ENCODE data around the gene NCKAP5.
"Not testable (repeated sequence)": the region's sequence is repeated elsewhere in the genome, so short reads cannot be mapped to it uniquely, and the experiment has no call there.

NCKAP5 gene

DNA sequence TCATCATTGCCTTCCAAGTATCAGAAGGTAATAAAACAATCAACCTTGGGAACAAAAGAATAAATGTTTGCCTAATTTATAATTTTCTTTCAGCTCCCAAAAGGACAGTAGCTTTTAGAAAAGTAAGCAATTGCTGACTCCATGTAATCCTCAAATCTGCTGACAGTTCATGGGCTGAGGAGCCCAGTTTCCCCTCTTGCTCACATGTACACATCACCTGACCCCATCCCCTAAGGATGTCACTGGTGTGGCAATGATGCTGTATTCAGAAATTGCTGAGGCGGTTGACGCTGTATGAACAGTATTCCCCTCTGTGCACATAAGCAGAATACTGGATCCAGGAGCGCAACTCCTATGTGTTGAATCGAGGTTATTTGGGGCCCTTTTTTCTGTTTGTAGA lies 842.1 kb downstream of the NCKAP5 start:
- no peak for DNase-seq

GRCh38 chr2:132725748-132726147 lies 842.5 kb downstream of the NCKAP5 start:
- no peak for DNase-seq

DNA sequence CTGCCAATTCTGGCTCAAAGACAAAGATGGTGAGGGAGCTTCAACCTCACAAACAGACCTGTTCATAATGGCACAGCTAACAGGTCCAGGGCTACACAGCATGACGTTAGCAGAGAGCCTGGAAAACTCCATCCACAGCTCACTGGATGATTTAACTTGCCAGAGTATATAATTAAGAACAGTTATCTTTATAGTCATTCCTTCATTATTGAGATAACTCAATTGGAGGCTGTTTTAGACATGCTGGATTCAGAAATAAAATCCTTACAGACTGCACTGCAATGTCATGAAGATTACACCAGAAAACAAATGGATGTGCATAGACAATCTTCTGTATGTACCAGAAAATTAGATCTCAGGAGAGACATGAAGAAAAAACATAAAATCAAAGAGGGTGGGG lies 843.1 kb downstream of the NCKAP5 start:
- no peak for DNase-seq

GRCh38 chr2:132721938-132722337 lies 846.3 kb downstream of the NCKAP5 start:
- no peak for DNase-seq

DNA sequence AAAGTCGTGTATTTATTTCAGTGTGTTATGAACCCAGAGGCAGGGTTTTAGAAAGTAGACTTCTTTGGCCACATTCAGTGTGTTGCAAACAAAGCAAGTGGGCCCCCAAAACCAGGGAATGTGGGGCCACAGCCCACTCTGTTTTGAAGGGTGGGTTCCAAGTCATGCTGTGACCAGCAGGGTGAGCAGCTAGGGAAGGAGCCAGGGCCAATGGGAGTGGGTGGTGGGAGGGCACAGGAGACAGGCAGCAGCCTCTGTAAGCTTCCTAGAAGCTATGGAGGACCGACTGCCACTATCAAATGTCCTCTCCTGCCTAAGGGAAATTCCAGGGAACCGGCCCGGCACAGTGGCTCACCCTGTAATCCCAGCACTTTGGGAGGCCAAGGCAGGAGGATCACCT lies 847.9 kb downstream of the NCKAP5 start:
- DNase-seq: no peak

DNA sequence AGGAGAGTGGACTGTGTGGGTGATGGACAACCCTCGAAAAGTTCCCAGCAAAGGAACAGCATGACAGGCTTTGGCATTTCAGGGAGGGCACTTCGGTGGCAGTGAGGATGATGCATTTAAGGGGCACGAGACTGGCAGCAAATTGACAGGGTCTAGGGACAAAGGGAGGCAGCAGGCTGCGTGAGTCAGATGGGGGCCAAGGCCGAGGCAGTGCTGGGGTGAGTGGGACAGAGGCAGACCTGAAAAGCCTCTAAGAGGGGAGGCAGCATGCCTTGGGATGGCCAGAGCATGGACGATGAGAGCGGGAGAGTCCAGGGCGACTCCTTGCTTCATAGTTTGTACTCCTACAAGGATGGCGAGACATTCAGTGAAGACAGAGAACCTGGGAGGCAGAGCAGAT lies 848.8 kb downstream of the NCKAP5 start:
- DNase-seq: no peak

DNA sequence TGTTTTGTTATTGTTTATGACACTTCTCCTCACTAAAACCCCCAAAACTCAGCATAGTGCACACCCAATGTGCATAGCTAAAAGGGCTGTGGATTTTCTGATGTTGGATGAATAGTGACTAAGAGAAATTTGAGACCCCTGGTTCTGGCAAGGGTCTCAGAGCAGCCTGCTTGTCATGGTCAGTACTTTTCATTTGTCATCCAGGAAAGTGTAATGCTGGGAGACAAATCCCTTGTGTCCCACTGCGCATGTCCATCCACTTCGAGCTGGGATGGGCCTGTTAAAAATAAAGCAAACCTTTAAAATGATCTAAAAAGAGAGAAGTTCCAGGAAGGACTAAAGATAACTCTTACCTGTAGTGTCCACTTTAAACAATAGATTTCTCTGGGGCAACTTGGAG lies 851.3 kb downstream of the NCKAP5 start:
- no peak for DNase-seq

DNA sequence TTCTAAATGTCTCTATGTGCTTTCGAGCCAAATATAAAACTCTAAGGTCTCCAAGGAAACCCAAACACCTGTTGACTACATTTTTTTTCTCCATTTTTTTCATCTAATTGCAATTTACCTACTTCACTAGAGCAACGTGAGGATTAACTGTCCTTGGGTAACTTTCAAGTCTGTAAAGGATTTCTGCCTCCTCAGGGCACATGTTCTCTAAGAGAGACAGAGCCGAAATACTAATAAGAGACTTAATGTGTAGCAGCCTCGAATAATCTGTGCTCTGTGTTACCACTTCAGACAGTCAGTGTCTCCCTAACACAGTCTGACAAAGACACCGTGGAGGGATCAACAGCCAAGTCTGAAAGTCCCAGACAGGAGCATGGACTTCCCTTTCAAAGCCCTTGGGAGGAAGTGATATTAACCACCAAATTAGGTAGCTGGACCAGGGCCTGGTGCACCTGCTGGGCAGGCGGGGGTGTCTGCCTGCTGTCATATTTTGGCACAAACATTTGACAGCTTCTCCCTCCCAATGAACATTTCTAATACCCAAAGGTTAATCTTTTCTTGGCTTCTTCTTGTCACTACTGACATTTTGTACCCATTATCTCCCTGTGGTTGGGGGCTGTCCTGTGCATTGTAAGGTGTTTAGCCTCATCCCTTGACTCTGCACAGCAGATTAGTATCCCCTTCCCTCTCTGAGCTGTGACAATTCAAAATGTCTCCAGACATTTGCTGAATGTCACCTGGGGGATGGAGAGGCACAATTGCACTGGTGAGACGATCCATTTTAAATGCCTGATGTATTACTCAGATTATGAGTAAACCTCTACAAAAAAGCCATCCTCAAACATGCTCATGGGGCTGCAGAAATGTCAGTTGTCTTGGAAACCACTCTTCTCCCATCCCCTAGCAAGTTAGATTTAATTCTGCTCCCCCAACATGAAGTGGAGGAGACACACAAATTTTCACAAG lies 852.6 kb downstream of the NCKAP5 start:
- DNase-seq: no peak

- no peak for DNase-seq
Observed at GRCh38 chr2:132703396-132703795, 864.9 kb downstream of the NCKAP5 start.

DNA sequence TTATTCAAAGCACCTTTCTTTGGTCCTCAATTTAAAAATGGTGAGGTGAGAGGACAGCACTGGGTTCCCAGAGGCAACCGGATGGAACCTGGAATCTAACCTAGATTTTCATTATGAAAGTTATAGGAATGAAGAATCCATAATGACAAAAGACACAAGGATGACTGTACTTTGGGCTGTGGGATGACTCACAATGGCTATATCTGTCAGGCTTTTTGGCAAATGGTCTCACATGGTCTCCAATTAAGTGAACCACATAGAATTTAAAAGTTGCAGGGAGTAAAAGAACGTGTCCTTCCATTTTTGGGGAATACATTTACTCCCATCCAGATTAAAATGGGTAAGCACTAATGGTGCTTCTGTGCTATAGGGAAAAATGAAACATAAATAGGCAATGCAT lies 866.5 kb downstream of the NCKAP5 start:
- DNase-seq: no peak

- not testable (repeated sequence) for DNase-seq
Observed at GRCh38 chr2:132699802-132700201, 868.5 kb downstream of the NCKAP5 start.

DNA sequence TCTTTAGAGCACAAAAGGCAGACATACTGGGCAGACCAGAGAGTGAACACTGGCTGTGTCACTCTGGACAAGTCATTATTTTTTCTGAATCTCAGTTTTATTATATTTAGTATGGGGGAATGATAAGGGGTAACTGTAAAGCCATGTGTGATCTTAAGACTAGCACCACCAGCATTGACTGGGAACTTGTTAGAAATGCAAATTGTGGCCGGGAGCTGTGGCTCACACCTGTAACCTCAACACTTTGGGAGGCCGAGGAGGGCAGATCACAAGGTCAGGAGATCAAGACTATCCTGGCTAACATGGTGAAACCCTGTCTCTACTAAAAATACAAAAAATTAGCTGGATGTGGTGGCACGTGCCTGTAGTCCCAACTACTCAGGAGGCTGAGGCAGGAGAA lies 869.9 kb downstream of the NCKAP5 start:
- DNase-seq: not testable (repeated sequence)

DNA sequence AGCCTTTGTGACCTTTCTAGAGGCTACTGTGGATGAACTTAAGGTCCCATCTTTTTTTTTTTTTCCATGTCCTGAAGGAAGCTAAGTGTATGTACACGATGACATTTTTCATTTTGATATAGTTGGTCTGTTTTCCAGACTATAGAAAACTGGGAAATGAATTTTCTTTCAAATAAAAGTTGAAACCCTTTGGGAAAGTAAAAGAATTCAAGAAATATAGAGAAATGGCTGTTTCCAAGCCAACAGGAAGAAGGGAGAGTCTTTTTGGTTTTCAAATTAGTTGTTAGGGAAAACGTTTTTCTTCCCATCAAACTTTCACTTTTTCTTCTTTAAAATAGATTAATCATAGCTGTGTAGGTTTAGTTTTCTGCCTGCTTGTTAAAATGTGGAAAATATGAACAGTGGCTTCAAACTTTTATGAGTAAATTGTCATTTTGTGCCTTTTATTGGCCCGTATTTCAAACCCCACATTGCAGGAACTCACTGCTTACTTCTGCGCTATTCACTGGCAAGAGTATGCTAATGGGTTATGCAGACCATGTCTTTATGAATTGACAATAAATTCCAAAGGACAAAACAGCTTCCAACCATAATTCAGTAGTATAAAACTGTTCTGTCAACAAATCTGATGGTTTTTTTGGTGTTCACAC lies 870.6 kb downstream of the NCKAP5 start:
- no peak for DNase-seq

- DNase-seq: no peak
Observed at GRCh38 chr2:132692816-132693215, 875.4 kb downstream of the NCKAP5 start.

DNA sequence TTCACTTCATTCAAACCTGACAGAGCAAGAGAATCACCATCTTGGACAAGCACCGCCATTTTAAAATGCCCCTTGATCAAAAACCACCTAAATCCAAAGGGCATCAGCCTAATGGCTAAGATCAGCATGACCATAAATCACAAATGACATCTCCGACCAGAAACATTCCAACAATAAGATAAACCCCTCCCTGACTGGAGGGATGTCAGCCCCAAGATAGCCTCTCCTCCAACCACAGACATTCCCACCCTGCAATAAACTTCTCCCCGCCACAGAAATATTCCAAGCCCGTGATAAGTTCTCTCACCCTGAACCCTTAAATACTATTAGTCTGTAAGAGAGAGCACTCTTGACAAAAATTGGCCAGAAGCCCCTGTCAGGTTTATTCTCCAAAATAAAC lies 876.7 kb downstream of the NCKAP5 start:
- DNase-seq: no peak

DNA sequence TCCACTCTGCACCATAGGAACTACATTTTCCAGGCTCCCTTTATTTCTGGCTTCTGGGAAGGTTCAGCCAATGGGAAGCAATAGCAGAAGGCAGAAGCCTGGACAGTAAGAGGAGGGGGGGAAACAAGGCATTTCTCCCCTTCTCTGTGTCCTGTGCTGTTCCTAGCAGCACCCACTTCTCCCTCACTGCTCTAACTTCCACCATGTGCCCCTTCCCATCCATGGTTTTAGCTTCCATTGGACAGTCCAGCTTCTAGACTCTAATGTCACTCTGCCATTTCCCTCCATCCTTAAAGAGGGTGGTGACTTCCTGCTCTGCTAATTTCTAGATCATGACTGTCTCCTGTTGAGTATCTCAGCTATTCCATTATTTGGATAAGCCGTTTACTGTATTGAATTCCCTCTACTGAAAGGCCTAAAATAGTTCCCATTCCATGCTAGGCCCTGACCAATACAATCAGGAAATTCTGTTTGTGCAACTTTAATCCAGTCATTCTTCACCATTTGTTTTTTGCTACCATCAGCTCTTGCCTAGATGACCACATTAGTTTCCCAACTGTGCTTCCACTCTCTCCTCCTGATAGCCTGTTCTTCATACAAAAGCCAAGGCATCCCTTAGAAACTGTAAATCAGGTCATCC lies 877.5 kb downstream of the NCKAP5 start:
- DNase-seq: no peak

DNA sequence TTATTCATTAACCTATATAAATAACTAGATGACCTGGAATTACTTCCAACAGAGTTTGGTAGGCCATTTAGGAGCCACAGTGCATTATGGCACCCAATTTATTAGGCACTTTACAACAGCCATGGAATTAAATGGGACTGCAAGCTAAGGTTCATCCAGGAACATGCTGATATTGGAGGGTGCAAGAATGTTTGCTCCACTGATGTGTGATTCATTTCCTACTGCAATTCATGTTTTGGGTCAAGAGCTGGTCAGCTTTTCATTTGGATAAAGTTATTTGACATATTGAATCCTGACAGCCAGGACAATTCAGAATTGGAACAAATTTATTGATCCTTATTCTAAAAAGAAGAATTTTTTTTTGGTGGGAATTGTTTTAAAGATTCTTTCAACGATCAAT lies 886.5 kb downstream of the NCKAP5 start:
- no peak for DNase-seq

DNA sequence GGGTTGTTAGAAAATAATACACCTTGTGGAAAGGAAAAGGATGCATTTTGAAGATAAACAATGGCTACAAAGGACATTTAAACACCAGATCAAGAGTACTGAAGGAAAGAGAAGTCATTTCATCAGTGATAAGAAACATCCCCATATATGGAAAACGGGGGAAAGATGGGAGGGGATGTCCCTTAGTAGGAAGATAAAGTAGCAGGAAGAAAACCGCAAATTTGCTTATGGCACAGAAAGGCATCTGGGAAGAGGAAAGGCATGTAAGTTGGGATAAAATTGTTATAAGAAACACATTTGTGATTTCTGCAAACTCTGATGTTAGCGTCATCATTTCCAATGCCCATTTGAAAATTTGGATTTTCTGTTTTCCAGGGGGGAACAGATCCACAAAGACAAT lies 887.7 kb downstream of the NCKAP5 start:
- no peak for DNase-seq

DNA sequence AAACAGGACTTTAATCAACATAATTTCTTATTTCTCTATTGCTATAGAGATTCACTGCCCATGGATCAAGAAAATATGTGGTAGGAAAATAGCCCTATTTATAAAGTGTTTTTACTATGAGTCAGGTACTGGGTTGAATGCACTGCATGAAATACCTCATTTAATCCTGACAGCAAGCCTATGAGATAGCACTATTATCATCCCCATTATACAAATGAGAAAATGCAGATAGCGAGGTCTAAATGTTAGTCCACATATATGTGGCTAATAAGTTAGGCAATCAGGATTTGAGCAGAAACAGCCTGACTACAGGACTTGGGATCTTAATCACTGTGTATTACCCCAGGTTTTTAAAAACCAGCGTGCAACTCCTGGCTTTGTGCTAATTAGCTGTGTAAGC lies 889.8 kb downstream of the NCKAP5 start:
- DNase-seq: no peak

- DNase-seq: no peak
Observed at GRCh38 chr2:132677661-132678060, 890.6 kb downstream of the NCKAP5 start.

- DNase-seq: no peak
Observed at GRCh38 chr2:132676999-132677398, 891.3 kb downstream of the NCKAP5 start.

DNA sequence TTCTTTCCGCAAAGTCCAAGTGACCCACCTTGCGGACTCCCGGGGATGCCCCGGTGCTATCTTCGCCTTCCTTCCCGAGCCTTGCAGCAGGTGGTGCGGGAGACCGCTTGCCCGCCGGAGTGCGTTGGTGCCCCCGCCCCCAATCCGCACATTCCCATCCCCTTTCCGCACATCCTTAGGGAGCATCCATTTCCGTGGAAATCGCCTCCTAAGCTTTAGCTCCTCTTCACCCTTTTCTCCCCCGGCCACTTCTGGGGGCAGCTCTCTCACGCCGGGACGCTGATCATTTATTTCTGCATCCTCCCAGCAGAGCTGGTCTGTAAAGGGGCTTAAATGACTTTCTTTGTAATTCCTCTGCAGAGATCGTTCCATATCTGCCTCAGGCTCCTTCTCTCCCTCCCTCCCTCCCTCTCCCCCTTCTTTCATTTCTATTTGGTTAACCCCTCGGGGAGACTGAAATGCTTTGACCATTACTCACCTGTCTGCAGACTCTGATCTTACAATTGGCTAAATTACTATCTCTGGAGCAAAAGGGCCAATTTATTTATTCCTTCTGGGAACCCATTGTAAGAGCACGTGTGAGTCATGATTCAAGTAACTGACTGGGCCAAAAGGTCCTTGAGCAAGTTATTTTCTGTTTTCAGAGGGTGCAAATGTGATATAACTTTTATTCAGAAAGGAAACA lies 897.0 kb downstream of the NCKAP5 start:
- no peak for DNase-seq

- DNase-seq: peak; percentile 65
Observed at GRCh38 chr2:132670496-132671150, 897.6 kb downstream of the NCKAP5 start.
